Limb (tissue), 2 donors: ENCODE measurements around the gene KCNE2.
A peak's percentile ranks its signal among the peaks of the same experiment; 100 is the strongest.

Source experiments
- DNase-seq, 2 donors: peaks; one replicate each; pipeline ENCODE4 v3.0.0-alpha.2; 2016; ENCODE audit errors: extremely low spot score in 2 of 2

KCNE2 gene

GRCh38 chr21:34363733-34364132 is at the start of gene KCNE2:
KCNE2 (plus strand) TSS chr21:34364006; CDS start chr21:34370479, 6,473 bp downstream.
- DNase-seq = no peak

GRCh38 chr21:34319585-34319984 is 44.2 kb upstream of the KCNE2 start:
- DNase-seq = no peak

- DNase-seq = no peak
Observed at GRCh38 chr21:34320011-34320410, 43.8 kb upstream of the KCNE2 start.

GRCh38 chr21:34330055-34330454 is 33.8 kb upstream of the KCNE2 start:
- no peak for DNase-seq

GRCh38 chr21:34331726-34332125 is 32.1 kb upstream of the KCNE2 start:
- no peak for DNase-seq

GRCh38 chr21:34332347-34332746 is 31.5 kb upstream of the KCNE2 start:
- DNase-seq = no peak

GRCh38 chr21:34333121-34333739 is 30.6 kb upstream of the KCNE2 start:
- no peak for DNase-seq

GRCh38 chr21:34335316-34335715 is 28.5 kb upstream of the KCNE2 start:
- DNase-seq = no peak

GRCh38 chr21:34336245-34336644 is 27.6 kb upstream of the KCNE2 start:
- DNase-seq = no peak

GRCh38 chr21:34336756-34337391 is 26.9 kb upstream of the KCNE2 start:
- no peak for DNase-seq

- no peak for DNase-seq
Observed at GRCh38 chr21:34337741-34338140, 26.1 kb upstream of the KCNE2 start.

- no peak for DNase-seq
Observed at GRCh38 chr21:34338226-34338625, 25.6 kb upstream of the KCNE2 start.

GRCh38 chr21:34340061-34340460 is 23.7 kb upstream of the KCNE2 start:
- DNase-seq = no peak

- no peak for DNase-seq
Observed at GRCh38 chr21:34342476-34342875, 21.3 kb upstream of the KCNE2 start.

- DNase-seq = no peak
Observed at GRCh38 chr21:34343347-34343746, 20.5 kb upstream of the KCNE2 start.

GRCh38 chr21:34343838-34344381 is 19.9 kb upstream of the KCNE2 start:
- peak; percentile 41 to 50 for DNase-seq

- DNase-seq = no peak
Observed at GRCh38 chr21:34344584-34344983, 19.2 kb upstream of the KCNE2 start.

GRCh38 chr21:34345091-34345871 is 18.5 kb upstream of the KCNE2 start:
- no peak for DNase-seq

- no peak for DNase-seq
Observed at GRCh38 chr21:34345892-34346291, 17.9 kb upstream of the KCNE2 start.

GRCh38 chr21:34348890-34349519 is 14.8 kb upstream of the KCNE2 start:
- no peak for DNase-seq

- DNase-seq = peak; percentile 58 to 62
Observed at GRCh38 chr21:34351786-34352241, 12.0 kb upstream of the KCNE2 start.

GRCh38 chr21:34352556-34352955 is 11.2 kb upstream of the KCNE2 start:
- DNase-seq = no peak
